Measurements from ENCODE around the gene PHC3. TPM values are rescaled to one million over a fixed set of nuclear protein-coding genes. Genes with fewer than 3 reads are reported as not detected.
A peak's percentile ranks its signal among the peaks of the same experiment; 100 is the strongest.

Gene PHC3
- total and polyA plus RNA-seq, 2 of the 13 experiments (the other 11 are each of a cell fraction or from before 2014, with no cell fraction given), result 24.1 to 49.0 TPM

DNA sequence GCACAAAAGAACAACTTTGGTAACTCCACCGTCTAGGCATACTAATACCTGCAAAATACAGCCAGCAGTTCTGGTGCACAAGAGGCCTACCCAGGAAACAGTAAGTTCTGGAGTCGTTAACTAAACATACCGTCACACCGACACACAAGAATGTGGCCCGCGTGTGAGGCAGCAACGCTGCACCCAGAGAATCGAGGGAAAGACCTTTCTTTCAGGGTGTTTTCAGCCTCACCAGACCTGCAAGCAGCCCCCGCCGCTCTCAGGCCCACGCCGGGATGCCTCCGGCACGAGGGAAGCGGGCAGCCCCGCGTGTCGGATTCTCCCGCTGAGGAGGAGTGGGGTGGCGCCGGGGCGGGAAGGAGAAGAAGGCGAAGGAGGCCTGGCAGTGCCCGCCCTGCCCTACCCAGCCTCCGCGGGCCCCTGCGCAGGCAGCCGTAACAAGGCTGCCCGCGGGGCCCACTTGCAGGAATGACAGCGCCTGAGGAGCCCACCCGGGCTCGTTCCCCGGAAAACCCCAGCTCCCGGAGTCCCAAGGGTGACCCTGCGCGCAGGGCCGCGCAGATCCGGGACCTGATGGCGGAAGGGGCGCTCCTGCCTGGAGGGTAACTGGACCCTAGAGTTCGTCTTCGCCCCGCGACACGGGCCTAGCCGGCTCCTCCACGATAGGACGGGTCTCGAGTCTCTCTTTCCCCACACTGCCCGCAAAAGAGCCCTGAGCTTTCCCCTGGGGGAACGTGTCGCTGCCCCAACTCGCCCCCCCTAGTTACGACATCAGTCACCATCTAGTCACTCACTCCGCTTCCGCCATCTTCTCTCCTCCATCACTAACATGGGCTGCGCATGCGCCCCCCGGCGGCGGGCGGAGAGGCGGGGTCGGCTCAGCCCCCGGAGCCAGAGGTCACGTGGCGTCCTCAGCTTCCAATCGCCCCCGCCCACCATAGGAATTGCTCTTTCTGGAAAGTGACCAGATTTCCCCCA, at the start of gene PHC3 (continued):
- TF ChIP-seq, protein P1, sequence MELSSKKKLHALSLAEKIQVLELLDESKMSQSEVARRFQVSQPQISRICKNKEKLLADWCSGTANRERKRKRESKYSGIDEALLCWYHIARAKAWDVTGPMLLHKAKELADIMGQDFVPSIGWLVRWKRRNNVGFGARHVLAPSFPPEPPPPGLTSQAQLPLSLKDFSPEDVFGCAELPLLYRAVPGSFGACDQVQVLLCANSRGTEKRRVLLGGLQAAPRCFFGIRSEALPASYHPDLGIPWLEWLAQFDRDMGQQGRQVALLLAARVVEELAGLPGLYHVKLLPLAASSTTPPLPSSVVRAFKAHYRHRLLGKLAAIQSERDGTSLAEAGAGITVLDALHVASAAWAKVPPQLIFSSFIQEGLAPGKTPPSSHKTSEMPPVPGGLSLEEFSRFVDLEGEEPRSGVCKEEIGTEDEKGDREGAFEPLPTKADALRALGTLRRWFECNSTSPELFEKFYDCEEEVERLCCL (CRISPR knock-in tag; IDR thresholded peaks at IDR 0.05; ENCODE audit: borderline replicate concordance), result no peak; the same call in 1 of the 2 replicates
- TF ChIP-seq PLRG1 (conservative IDR thresholded peaks at IDR 0.05), result no peak
- TF ChIP-seq CHD4 (IDR thresholded peaks at IDR 0.05; ENCODE audit: borderline replicate concordance, low read length), result no peak
- peak; percentile 37; the same call in 1 of the 2 replicates for TF ChIP-seq MEF2D (CRISPR knock-in tag; IDR thresholded peaks at IDR 0.05)
- no peak for TF ChIP-seq NR2F6 (IDR thresholded peaks at IDR 0.05)
- TF ChIP-seq NR2F6 (CRISPR knock-in tag; IDR thresholded peaks at IDR 0.05), result 0 out of 2 replicates have a peak, but pooled peaks have one; percentile 31
- no peak for TF ChIP-seq RARA (CRISPR knock-in tag; IDR thresholded peaks at IDR 0.05)
- TF ChIP-seq, protein P2, sequence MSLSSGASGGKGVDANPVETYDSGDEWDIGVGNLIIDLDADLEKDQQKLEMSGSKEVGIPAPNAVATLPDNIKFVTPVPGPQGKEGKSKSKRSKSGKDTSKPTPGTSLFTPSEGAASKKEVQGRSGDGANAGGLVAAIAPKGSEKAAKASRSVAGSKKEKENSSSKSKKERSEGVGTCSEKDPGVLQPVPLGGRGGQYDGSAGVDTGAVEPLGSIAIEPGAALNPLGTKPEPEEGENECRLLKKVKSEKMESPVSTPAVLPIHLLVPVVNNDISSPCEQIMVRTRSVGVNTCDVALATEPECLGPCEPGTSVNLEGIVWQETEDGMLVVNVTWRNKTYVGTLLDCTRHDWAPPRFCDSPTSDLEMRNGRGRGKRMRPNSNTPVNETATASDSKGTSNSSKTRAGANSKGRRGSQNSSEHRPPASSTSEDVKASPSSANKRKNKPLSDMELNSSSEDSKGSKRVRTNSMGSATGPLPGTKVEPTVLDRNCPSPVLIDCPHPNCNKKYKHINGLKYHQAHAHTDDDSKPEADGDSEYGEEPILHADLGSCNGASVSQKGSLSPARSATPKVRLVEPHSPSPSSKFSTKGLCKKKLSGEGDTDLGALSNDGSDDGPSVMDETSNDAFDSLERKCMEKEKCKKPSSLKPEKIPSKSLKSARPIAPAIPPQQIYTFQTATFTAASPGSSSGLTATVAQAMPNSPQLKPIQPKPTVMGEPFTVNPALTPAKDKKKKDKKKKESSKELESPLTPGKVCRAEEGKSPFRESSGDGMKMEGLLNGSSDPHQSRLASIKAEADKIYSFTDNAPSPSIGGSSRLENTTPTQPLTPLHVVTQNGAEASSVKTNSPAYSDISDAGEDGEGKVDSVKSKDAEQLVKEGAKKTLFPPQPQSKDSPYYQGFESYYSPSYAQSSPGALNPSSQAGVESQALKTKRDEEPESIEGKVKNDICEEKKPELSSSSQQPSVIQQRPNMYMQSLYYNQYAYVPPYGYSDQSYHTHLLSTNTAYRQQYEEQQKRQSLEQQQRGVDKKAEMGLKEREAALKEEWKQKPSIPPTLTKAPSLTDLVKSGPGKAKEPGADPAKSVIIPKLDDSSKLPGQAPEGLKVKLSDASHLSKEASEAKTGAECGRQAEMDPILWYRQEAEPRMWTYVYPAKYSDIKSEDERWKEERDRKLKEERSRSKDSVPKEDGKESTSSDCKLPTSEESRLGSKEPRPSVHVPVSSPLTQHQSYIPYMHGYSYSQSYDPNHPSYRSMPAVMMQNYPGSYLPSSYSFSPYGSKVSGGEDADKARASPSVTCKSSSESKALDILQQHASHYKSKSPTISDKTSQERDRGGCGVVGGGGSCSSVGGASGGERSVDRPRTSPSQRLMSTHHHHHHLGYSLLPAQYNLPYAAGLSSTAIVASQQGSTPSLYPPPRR (CRISPR knock-in tag; IDR thresholded peaks at IDR 0.05; ENCODE audit: borderline replicate concordance), result no peak
- TF ChIP-seq, protein P3, sequence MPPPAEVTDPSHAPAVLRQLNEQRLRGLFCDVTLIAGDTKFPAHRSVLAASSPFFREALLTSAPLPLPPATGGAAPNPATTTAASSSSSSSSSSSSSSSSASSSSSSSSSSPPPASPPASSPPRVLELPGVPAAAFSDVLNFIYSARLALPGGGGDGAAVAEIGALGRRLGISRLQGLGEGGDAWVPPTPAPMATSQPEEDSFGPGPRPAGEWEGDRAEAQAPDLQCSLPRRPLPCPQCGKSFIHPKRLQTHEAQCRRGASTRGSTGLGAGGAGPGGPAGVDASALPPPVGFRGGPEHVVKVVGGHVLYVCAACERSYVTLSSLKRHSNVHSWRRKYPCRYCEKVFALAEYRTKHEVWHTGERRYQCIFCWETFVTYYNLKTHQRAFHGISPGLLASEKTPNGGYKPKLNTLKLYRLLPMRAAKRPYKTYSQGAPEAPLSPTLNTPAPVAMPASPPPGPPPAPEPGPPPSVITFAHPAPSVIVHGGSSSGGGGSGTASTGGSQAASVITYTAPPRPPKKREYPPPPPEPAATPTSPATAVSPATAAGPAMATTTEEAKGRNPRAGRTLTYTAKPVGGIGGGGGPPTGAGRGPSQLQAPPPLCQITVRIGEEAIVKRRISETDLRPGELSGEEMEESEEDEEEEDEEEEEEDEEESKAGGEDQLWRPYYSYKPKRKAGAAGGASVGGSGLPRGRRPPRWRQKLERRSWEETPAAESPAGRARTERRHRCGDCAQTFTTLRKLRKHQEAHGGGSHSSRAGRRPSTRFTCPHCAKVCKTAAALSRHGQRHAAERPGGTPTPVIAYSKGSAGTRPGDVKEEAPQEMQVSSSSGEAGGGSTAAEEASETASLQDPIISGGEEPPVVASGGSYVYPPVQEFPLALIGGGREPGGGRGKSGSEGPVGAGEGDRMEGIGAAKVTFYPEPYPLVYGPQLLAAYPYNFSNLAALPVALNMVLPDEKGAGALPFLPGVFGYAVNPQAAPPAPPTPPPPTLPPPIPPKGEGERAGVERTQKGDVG (CRISPR knock-in tag; IDR thresholded peaks at IDR 0.05; ENCODE audit: borderline replicate concordance), result peak; percentile 68
- peak; percentile 25; the same call in 1 of the 2 replicates for TF ChIP-seq RXRB (CRISPR knock-in tag; IDR thresholded peaks at IDR 0.05; ENCODE audit: borderline replicate concordance)
- no peak for TF ChIP-seq SP2 (CRISPR knock-in tag; IDR thresholded peaks at IDR 0.05)
- TF ChIP-seq ZNF564 (CRISPR knock-in tag; IDR thresholded peaks at IDR 0.05), result 0 out of 2 replicates have a peak, but pooled peaks have one; percentile 29
- TF ChIP-seq FLYWCH1 (CRISPR knock-in tag; IDR thresholded peaks at IDR 0.05), result no peak
- no peak for TF ChIP-seq STAT5B (CRISPR knock-in tag; IDR thresholded peaks at IDR 0.05)
- TF ChIP-seq KLF13 (CRISPR knock-in tag; IDR thresholded peaks at IDR 0.05), result 0 out of 2 replicates have a peak, but pooled peaks have one; percentile 39
- TF ChIP-seq KDM6A (CRISPR knock-in tag; IDR thresholded peaks at IDR 0.05; ENCODE audit: low read depth), result no peak
- 0 out of 2 replicates have a peak, but pooled peaks have one; percentile 77 for TF ChIP-seq ZSCAN30 (CRISPR knock-in tag; IDR thresholded peaks at IDR 0.05)
- TF ChIP-seq ZNF224 (CRISPR knock-in tag; IDR thresholded peaks at IDR 0.05), result no peak
- no peak for TF ChIP-seq RFXANK (CRISPR knock-in tag; IDR thresholded peaks at IDR 0.05)
- TF ChIP-seq ATM (IDR thresholded peaks at IDR 0.05; ENCODE audit: borderline replicate concordance), result no peak
